ENCODE data around the gene ARSD.

The ARSD gene

GRCh38 chrX:2921750-2922149 is 7.4 kb downstream of the ARSD start:
- no peak overlapping the region for H3K4me3 ChIP-seq
- no peaks in the 10 kb centered on the region for H3K36me3 ChIP-seq (ENCODE audit: insufficient read depth, low read length)
- TF ChIP-seq EZH2 (IDR thresholded peaks at IDR 0.05) (no peak), FOXP2 (optimal IDR thresholded peaks at IDR 0.05; ENCODE audit: control extremely low read depth, extremely low read length, insufficient read depth) (no peak), POLR2AphosphoS5 (IDR thresholded peaks at IDR 0.05; ENCODE audit: borderline replicate concordance, low read depth, low read length) (no peak)
- no peak overlapping the region for H3K9ac ChIP-seq (ENCODE audit: insufficient read length)
- no peak overlapping the region for H3K27ac ChIP-seq
- no peak for DNase-seq (ENCODE audit: low read depth, low spot score)
- no peaks in the 10 kb centered on the region for H3K9me3 ChIP-seq (ENCODE audit: low read depth, low read length)

GRCh38 chrX:2921193-2921592 is 7.9 kb downstream of the ARSD start:
- Histone ChIP-seq H3K9ac (ENCODE audit: insufficient read length) (no peak overlapping the region), H3K4me3 (no peak overlapping the region), H3K36me3 (ENCODE audit: insufficient read depth, low read length) (no peaks in the 10 kb centered on the region), H3K9me3 (ENCODE audit: low read depth, low read length) (no peaks in the 10 kb centered on the region), H3K27ac (no peak overlapping the region)
- TF ChIP-seq EZH2 (IDR thresholded peaks at IDR 0.05): no peak
- TF ChIP-seq FOXP2 (optimal IDR thresholded peaks at IDR 0.05; ENCODE audit: control extremely low read depth, extremely low read length, insufficient read depth): no peak
- no peak for TF ChIP-seq POLR2AphosphoS5 (IDR thresholded peaks at IDR 0.05; ENCODE audit: borderline replicate concordance, low read depth, low read length)
- no peak for DNase-seq (ENCODE audit: low read depth, low spot score)

GRCh38 chrX:2917767-2918166 is 11.4 kb downstream of the ARSD start:
- TF ChIP-seq FOXP2 (optimal IDR thresholded peaks at IDR 0.05; ENCODE audit: control extremely low read depth, extremely low read length, insufficient read depth): no peak
- TF ChIP-seq POLR2AphosphoS5 (IDR thresholded peaks at IDR 0.05; ENCODE audit: borderline replicate concordance, low read depth, low read length): no peak
- TF ChIP-seq EZH2 (IDR thresholded peaks at IDR 0.05): no peak
- no peaks in the 10 kb centered on the region for H3K9me3 ChIP-seq (ENCODE audit: low read depth, low read length)
- H3K9ac ChIP-seq (ENCODE audit: insufficient read length): no peak overlapping the region
- H3K27ac ChIP-seq: no peak overlapping the region
- no peak for DNase-seq (ENCODE audit: low read depth, low spot score)
- no peak overlapping the region for H3K4me3 ChIP-seq
- no peaks in the 10 kb centered on the region for H3K36me3 ChIP-seq (ENCODE audit: insufficient read depth, low read length)

GRCh38 chrX:2913118-2913517 is 16.0 kb downstream of the ARSD start:
- Histone ChIP-seq H3K9ac (ENCODE audit: insufficient read length) (no peak overlapping the region), H3K4me3 (no peak overlapping the region), H3K9me3 (ENCODE audit: low read depth, low read length) (no peaks in the 10 kb centered on the region), H3K36me3 (ENCODE audit: insufficient read depth, low read length) (no peaks in the 10 kb centered on the region), H3K27ac (no peak overlapping the region)
- TF ChIP-seq POLR2AphosphoS5 (IDR thresholded peaks at IDR 0.05; ENCODE audit: borderline replicate concordance, low read depth, low read length): no peak
- no peak for TF ChIP-seq EZH2 (IDR thresholded peaks at IDR 0.05)
- TF ChIP-seq FOXP2 (optimal IDR thresholded peaks at IDR 0.05; ENCODE audit: control extremely low read depth, extremely low read length, insufficient read depth): no peak
- DNase-seq (ENCODE audit: low read depth, low spot score): no peak

- DNase-seq (ENCODE audit: low read depth, low spot score): no peak
- Histone ChIP-seq H3K9me3 (ENCODE audit: low read depth, low read length) (no peaks in the 10 kb centered on the region), H3K4me3 (no peak overlapping the region), H3K27ac (no peak overlapping the region), H3K9ac (ENCODE audit: insufficient read length) (no peak overlapping the region), H3K36me3 (ENCODE audit: insufficient read depth, low read length) (no peaks in the 10 kb centered on the region)
- TF ChIP-seq EZH2 (IDR thresholded peaks at IDR 0.05) (no peak), FOXP2 (optimal IDR thresholded peaks at IDR 0.05; ENCODE audit: control extremely low read depth, extremely low read length, insufficient read depth) (no peak), POLR2AphosphoS5 (IDR thresholded peaks at IDR 0.05; ENCODE audit: borderline replicate concordance, low read depth, low read length) (no peak)
Observed at GRCh38 chrX:2910109-2910508, 19.0 kb downstream of the ARSD start.

GRCh38 chrX:2908125-2908685 is 20.9 kb downstream of the ARSD start:
- Histone ChIP-seq H3K27ac (no peak overlapping the region), H3K9ac (ENCODE audit: insufficient read length) (no peak overlapping the region), H3K36me3 (ENCODE audit: insufficient read depth, low read length) (no peaks in the 10 kb centered on the region), H3K4me3 (no peak overlapping the region), H3K9me3 (ENCODE audit: low read depth, low read length) (0 out of 2 replicates have a peak, but pooled peaks cover 4% of the 10 kb centered on the region)
- DNase-seq (ENCODE audit: low read depth, low spot score): no peak
- TF ChIP-seq FOXP2 (optimal IDR thresholded peaks at IDR 0.05; ENCODE audit: control extremely low read depth, extremely low read length, insufficient read depth) (no peak), EZH2 (IDR thresholded peaks at IDR 0.05) (no peak), POLR2AphosphoS5 (IDR thresholded peaks at IDR 0.05; ENCODE audit: borderline replicate concordance, low read depth, low read length) (no peak)

GRCh38 chrX:2907295-2907694 is 21.8 kb downstream of the ARSD start:
- no peak for DNase-seq (ENCODE audit: low read depth, low spot score)
- Histone ChIP-seq H3K9me3 (ENCODE audit: low read depth, low read length) (0 out of 2 replicates have a peak, but pooled peaks cover 4% of the 10 kb centered on the region), H3K27ac (no peak overlapping the region), H3K36me3 (ENCODE audit: insufficient read depth, low read length) (no peaks in the 10 kb centered on the region), H3K4me3 (no peak overlapping the region), H3K9ac (ENCODE audit: insufficient read length) (no peak overlapping the region)
- no peak for TF ChIP-seq FOXP2 (optimal IDR thresholded peaks at IDR 0.05; ENCODE audit: control extremely low read depth, extremely low read length, insufficient read depth)
- TF ChIP-seq EZH2 (IDR thresholded peaks at IDR 0.05): no peak
- TF ChIP-seq POLR2AphosphoS5 (IDR thresholded peaks at IDR 0.05; ENCODE audit: borderline replicate concordance, low read depth, low read length): no peak

- Histone ChIP-seq H3K36me3 (ENCODE audit: insufficient read depth, low read length) (no peaks in the 10 kb centered on the region), H3K9ac (ENCODE audit: insufficient read length) (no peak overlapping the region), H3K4me3 (no peak overlapping the region), H3K9me3 (ENCODE audit: low read depth, low read length) (0 out of 2 replicates have a peak, but pooled peaks cover 4% of the 10 kb centered on the region), H3K27ac (no peak overlapping the region)
- no peak for DNase-seq (ENCODE audit: low read depth, low spot score)
- TF ChIP-seq FOXP2 (optimal IDR thresholded peaks at IDR 0.05; ENCODE audit: control extremely low read depth, extremely low read length, insufficient read depth): no peak
- TF ChIP-seq EZH2 (IDR thresholded peaks at IDR 0.05): no peak
- no peak for TF ChIP-seq POLR2AphosphoS5 (IDR thresholded peaks at IDR 0.05; ENCODE audit: borderline replicate concordance, low read depth, low read length)
Observed at GRCh38 chrX:2903366-2903765, 25.8 kb downstream of the ARSD start.

GRCh38 chrX:2902841-2903240 is 26.3 kb downstream of the ARSD start:
- Histone ChIP-seq H3K36me3 (ENCODE audit: insufficient read depth, low read length) (no peaks in the 10 kb centered on the region), H3K9ac (ENCODE audit: insufficient read length) (no peak overlapping the region), H3K27ac (no peak overlapping the region), H3K4me3 (no peak overlapping the region), H3K9me3 (ENCODE audit: low read depth, low read length) (0 out of 2 replicates have a peak, but pooled peaks cover 4% of the 10 kb centered on the region)
- no peak for TF ChIP-seq POLR2AphosphoS5 (IDR thresholded peaks at IDR 0.05; ENCODE audit: borderline replicate concordance, low read depth, low read length)
- no peak for TF ChIP-seq FOXP2 (optimal IDR thresholded peaks at IDR 0.05; ENCODE audit: control extremely low read depth, extremely low read length, insufficient read depth)
- TF ChIP-seq EZH2 (IDR thresholded peaks at IDR 0.05): no peak
- no peak for DNase-seq (ENCODE audit: low read depth, low spot score)

Measured in SK-N-MC (cell line).